ENCODE results near the gene SYNPO2. TPM values are rescaled to one million over a fixed set of nuclear protein-coding genes. Genes with fewer than 3 reads are reported as not detected.

The SYNPO2 gene
- total and polyA plus RNA-seq, 8 donors = 2.8 to 30.7 (median 4.6) TPM

DNA sequence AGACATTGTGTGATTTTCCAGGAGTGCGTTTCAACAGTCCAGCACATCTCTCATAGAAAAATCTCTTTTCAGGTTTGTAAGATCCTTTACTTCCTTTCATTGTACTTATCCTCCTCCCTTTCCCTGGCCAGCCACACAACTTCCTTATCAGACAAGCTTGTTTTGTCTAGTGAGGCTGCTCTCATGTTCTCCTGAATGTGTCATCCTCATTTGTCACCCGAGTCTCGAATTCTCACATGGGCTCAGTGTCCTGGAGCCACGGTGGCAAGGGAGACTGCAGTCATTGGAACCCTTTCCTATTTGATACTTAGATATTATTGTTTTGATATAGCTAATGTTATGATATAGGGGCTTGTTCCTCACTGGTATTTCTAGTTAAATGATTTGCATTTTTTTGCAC is 16.9 kb downstream of the SYNPO2 start:
- H3K27ac ChIP-seq = no peak overlapping the region
- H3K36me3 ChIP-seq = no peaks in the 10 kb centered on the region
- intact Hi-C loops (cut with DNase I) = no loop called here
- TF ChIP-seq, protein P1, sequence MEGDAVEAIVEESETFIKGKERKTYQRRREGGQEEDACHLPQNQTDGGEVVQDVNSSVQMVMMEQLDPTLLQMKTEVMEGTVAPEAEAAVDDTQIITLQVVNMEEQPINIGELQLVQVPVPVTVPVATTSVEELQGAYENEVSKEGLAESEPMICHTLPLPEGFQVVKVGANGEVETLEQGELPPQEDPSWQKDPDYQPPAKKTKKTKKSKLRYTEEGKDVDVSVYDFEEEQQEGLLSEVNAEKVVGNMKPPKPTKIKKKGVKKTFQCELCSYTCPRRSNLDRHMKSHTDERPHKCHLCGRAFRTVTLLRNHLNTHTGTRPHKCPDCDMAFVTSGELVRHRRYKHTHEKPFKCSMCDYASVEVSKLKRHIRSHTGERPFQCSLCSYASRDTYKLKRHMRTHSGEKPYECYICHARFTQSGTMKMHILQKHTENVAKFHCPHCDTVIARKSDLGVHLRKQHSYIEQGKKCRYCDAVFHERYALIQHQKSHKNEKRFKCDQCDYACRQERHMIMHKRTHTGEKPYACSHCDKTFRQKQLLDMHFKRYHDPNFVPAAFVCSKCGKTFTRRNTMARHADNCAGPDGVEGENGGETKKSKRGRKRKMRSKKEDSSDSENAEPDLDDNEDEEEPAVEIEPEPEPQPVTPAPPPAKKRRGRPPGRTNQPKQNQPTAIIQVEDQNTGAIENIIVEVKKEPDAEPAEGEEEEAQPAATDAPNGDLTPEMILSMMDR (IDR thresholded peaks at IDR 0.05) = no peak
- H3K4me1 ChIP-seq = peaks cover 0 to 8% of the 10 kb centered on the region in 2 donors
- no peaks in the 10 kb centered on the region for H3K27me3 ChIP-seq
- no peak for ATAC-seq
- no peak overlapping the region for H3K4me3 ChIP-seq
- no peak for DNase-seq
- no peaks in the 10 kb centered on the region for H3K9me3 ChIP-seq

DNA sequence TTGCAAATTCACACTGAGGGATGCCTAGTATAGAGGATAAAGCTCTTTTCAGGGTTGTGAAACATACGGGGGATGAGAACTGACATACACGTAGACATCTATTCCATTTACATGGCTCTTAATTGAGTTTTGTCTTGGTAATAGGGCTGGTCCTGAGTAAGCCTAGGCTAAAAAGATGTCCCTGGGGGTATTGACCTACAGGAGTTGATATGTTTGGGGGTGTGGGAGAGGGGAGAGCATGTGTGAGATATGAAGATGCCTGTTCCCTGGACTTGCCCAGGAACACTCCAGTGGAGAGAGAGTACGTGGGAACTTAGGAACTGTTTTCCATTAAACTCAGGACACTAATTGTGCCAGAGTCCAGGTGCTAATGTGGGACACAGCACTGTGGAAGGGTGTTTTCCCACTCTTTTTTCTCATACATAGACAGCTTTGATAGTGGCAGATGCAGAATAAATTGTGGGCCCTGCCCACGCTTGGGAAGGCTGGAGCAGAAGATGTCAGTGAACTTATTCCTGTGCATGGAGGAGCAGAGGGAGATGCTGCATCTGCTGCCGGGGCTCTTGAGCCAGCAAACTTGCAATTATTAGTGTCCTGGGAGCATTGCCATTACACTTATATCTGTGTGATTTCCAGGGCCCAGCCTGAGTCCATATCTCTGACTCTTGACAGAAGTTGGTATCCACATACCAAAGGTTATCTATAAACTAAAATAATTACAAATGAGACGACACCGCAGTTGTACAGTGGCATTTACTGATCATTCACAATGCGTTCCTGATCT is 20.7 kb downstream of the SYNPO2 start:
- no peaks in the 10 kb centered on the region for H3K9me3 ChIP-seq

DNA sequence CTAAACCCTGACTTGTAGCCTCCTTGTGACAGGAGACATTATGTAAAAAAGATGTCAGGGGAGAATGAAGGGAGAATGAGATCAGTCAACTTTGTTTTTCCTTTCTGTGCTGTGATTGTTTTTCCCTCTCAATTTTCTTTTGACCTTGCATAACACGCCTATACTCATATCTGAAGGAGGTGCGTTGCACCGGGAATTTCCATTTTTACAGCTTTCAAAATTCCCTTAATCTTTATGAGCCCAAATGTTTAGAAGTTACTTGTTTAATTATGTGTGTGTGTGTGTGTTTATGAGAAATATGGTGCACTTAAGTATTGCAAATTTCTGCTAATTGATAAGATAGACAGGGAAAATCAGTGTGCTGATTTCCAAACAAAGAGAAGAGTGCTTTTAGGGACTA is 21.6 kb downstream of the SYNPO2 start:
- Histone ChIP-seq H3K4me3 (no peak overlapping the region), H3K9me3 (no peaks in the 10 kb centered on the region), H3K27ac (no peak overlapping the region), H3K4me1 (no peaks in the 10 kb centered on the region), H3K27me3 (no peaks in the 10 kb centered on the region), H3K36me3 (no peaks in the 10 kb centered on the region)
- intact Hi-C loops (cut with DNase I) = no loop called here
- DNase-seq (no peak), ATAC-seq (no peak)
- TF ChIP-seq, protein P1 (IDR thresholded peaks at IDR 0.05) = no peak

More for the DNA sequence above, 20.7 kb downstream of the SYNPO2 start:
- intact Hi-C loops (cut with DNase I) = no loop called here
- no peak for ATAC-seq
- H3K27me3 ChIP-seq = no peaks in the 10 kb centered on the region
- TF ChIP-seq, protein P1 (IDR thresholded peaks at IDR 0.05) = no peak
- peaks cover 0 to 8% of the 10 kb centered on the region in 2 donors for H3K4me1 ChIP-seq
- no peak overlapping the region for H3K4me3 ChIP-seq
- H3K27ac ChIP-seq = no peak overlapping the region
- DNase-seq = no peak
- no peaks in the 10 kb centered on the region for H3K36me3 ChIP-seq

DNA sequence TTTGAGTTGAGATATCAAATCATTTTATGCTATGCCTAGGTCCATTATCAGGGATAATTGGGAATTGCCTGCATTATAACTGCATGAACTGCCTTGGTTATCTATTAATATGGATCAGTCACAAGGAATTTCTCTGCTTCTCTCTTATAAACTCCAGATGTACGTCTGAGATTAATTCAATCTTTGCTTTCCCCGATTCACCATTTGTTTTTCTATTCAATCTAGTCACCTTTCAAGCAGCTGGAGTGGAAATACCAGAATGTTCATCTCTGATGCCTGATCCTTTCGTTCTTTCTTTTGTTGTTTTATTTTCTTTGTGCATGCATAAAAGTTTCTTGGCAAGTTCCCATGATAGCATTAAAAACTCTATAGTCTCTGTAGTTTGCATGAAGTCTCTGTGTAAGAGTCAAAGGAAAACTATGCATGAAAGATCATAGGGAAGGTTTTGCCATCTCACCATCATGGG is 22.6 kb downstream of the SYNPO2 start:
- Histone ChIP-seq H3K4me3 (no peak overlapping the region), H3K27me3 (no peaks in the 10 kb centered on the region), H3K27ac (no peak overlapping the region), H3K9me3 (no peaks in the 10 kb centered on the region), H3K4me1 (no peaks in the 10 kb centered on the region), H3K36me3 (no peaks in the 10 kb centered on the region)
- no peak for ATAC-seq
- TF ChIP-seq, protein P1 (IDR thresholded peaks at IDR 0.05) = no peak
- no peak for DNase-seq
- intact Hi-C loops (cut with DNase I) = no loop called here

DNA sequence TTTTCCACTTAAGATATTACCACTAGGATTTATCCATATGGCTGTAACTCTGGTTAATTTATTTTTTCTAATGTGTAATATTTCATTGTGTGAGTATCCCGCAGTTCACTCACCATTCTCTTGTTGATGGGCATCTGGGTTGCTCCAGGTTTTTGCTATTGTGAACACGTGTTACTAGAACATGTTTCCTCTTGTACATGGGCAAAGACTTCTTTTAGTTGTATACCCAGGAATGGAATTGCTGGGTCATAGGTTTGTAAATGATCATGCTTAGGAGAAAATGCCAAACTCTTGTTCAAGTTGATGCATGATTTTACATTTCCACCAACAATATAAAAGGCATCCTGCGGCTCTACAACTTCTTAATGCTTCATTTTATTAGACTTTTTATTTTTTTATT is 26.8 kb downstream of the SYNPO2 start:
- ATAC-seq = no peak
- DNase-seq = no peak
- TF ChIP-seq, protein P1 (IDR thresholded peaks at IDR 0.05) = no peak
- intact Hi-C loops (cut with DNase I) = no loop called here
- no peak overlapping the region for H3K27ac ChIP-seq
- H3K36me3 ChIP-seq = no peaks in the 10 kb centered on the region
- no peaks in the 10 kb centered on the region for H3K9me3 ChIP-seq
- no peaks in the 10 kb centered on the region for H3K27me3 ChIP-seq
- H3K4me1 ChIP-seq = no peaks in the 10 kb centered on the region
- no peak overlapping the region for H3K4me3 ChIP-seq

Data from left lung (tissue), 10 donors.